Fibroblast of villous mesenchyme (primary cell): ENCODE data around the gene LBHD2. TPM values are rescaled to one million over a fixed set of nuclear protein-coding genes. Genes with fewer than 3 reads are reported as not detected.

ENCODE experiments used
- DNase-seq: peaks from one replicate; pipeline ENCODE4 v3.0.0-alpha.2; 2010; ENCODE audit warnings: low read depth
- H3K4me3 ChIP-seq: 2 replicates; pipeline ENCODE4 v1.5.1; 2011; ENCODE audit warnings: low read depth, mild to moderate bottlenecking, low read length
- total RNA-seq: library from RNA; depleted of rRNA; stranded (reverse); fragments of >200 nt; gene quantifications from 2 replicates; pipeline ENCODE4 v1.2.3, GENCODE V29; 2012
- TF ChIP-seq, protein P1 (sequence below): IDR thresholded peaks from 2 replicates; pipeline ENCODE4 v1.5.1; 2012; ENCODE audit warnings: low read depth, mild to moderate bottlenecking, low read length; ENCODE audit not compliant: insufficient read depth

Gene LBHD2
- total RNA-seq, 1 donor, result not detected

GRCh38 chr14:103126873-103127304 lies 42.9 kb downstream of the LBHD2 start:
- TF ChIP-seq, protein P1, sequence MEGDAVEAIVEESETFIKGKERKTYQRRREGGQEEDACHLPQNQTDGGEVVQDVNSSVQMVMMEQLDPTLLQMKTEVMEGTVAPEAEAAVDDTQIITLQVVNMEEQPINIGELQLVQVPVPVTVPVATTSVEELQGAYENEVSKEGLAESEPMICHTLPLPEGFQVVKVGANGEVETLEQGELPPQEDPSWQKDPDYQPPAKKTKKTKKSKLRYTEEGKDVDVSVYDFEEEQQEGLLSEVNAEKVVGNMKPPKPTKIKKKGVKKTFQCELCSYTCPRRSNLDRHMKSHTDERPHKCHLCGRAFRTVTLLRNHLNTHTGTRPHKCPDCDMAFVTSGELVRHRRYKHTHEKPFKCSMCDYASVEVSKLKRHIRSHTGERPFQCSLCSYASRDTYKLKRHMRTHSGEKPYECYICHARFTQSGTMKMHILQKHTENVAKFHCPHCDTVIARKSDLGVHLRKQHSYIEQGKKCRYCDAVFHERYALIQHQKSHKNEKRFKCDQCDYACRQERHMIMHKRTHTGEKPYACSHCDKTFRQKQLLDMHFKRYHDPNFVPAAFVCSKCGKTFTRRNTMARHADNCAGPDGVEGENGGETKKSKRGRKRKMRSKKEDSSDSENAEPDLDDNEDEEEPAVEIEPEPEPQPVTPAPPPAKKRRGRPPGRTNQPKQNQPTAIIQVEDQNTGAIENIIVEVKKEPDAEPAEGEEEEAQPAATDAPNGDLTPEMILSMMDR, result no peak
- no peak overlapping the region for H3K4me3 ChIP-seq
- DNase-seq, result no peak

DNA sequence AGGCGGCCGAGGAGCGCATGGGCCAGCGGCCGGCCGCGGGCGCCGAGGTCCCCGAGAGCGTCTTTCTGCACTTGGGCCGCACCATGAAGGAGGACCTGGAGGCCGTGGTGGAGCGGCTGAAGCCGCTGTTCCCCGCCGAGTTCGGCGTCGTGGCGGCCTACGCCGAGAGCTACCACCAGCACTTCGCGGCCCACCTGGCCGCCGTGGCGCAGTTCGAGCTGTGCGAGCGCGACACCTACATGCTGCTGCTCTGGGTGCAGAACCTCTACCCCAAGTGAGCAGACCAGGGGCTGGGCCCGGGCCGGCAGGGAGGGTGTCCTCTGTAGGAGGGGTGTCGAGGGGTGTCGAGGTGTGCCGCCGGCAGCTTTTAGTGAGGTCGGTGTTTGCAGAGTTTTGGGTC lies 43.3 kb downstream of the LBHD2 start:
- TF ChIP-seq, protein P1, result no peak
- H3K4me3 ChIP-seq, result no peak overlapping the region
- DNase-seq, result no peak

DNA sequence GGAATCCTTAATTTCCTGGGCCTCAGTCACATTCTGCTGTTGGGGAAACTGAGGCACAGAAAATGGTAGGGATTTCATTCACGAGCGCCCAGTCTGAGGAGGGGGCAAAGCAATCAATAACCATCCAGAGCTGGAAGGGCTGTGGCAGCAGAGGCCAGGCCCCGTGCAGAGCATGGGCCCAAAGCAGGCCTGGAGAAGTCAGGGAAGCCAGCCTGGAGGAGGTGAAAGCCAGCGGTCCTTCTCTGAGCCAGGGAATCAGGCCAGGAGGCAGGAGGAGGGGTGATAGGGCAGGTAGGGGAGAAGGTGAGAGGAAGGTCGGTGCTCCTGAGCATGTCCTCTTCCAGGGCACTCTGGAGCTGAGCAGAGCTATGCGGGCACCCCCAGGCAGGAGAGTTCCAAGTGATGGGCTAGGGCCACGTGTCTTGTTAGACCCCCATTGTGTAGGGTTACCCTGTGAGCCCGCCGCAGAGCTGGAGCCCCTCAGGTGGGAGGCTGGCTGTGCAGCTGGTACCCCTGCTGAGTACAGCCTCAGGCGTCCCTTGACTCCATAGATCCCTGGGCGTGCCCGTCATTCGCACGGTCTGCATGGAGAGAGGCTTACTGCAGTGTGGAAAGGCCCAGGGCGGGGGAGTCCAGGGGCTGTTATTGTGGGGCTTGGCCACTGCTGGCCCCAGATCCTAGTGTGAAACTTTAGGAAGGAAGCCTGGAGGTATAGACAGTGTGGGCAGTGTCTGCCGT lies 44.0 kb downstream of the LBHD2 start:
- no peak for DNase-seq
- H3K4me3 ChIP-seq, result no peak overlapping the region
- TF ChIP-seq, protein P1, result no peak

DNA sequence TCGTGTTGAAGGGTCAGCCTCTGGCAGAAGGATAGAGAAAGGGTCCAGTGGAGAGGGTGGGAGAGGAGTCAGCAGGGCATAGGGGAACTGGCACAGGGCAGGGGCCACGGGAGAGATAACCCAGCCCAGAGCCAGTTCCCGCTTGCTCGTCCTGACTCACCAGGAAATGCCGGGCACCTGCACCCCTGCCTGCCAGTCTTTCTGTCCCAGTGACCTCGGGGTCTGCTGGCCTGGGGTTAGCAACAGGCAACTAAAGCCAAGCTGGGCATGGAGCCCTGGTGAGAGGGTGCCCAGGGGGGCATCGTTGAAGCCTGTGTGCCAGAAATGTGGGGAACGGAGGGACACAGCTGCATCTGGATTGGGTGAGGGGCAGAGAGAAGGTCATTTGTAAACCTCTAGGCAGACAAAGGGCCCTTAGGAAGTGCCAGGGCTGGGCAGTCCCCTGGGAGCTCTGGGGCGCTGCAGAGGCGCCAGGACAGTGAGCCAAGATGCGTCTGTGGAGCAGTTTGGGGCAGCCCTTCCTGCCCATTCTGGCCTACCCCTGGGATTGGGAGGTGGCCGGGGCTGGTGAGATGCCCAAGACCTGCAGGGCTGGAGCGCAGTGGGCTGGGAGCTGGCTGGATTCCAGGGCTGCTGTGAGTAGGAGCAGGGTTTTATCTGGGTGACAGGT lies 44.8 kb downstream of the LBHD2 start:
- H3K4me3 ChIP-seq, result no peak overlapping the region
- DNase-seq, result no peak
- TF ChIP-seq, protein P1, result no peak

DNA sequence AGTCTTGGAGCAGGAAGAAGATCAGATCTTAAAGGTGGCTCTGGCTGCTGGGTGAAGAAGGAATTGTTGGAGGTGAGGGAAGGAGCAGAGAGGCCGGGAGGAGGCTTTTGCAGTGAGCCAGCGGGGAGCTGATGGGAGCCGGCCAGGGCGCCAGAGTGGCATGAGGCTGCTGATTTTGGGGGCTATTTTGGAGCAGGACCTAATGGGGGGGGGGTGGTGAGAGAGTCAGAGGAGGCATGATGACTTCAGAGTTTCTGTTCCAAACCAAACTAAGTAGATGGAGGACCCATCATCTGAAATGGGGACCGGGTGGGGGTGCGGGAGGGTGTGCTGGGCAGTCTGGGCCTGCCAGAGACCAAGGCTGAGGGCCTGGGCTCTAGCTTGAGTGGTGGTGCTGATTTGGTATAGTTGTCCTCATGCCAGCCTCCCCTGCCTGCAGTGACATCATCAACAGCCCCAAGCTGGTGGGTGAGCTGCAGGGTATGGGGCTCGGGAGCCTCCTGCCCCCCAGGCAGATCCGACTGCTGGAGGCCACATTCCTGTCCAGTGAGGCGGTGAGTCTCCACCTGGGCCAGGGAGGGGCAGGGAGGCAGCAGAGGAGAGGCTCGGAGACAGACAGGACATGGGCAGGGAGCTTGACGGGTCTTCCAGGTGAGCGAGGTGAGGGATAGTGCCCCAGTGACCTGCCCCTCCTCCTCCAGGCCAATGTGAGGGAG lies 45.4 kb downstream of the LBHD2 start:
- DNase-seq, result no peak
- TF ChIP-seq, protein P1, result no peak
- H3K4me3 ChIP-seq, result no peak overlapping the region

DNA sequence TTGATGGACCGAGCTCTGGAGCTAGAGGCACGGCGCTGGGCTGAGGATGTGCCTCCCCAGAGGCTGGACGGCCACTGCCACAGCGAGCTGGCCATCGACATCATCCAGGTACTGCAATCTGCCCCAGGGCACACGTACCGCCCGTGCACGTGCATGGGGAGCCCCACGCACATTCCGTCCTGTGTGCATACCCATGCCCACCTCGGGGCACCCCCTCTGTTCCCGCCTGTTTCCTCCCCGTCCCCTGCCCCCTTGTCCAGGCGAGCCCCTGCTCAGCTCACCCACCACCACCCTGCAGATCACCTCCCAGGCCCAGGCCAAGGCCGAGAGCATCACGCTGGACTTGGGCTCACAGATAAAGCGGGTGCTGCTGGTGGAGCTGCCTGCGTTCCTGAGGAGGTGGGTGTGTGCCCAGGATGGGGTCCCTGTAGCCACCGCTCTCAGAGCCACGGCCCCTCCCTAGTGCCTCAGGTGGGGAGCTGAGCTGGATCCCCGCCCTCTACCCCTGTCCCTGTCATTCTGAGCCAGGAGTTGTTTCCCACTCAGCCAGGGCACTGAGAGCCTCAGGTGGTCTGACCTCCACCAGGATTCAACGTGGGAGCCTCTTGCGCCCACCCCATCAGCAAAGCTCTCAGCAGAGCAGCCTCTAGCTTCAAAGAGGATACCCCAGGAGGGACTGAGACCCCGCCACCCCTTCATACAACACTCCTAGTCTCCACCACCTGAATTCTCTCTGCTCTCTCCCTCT lies 46.2 kb downstream of the LBHD2 start:
- TF ChIP-seq, protein P1, result no peak
- DNase-seq, result no peak
- H3K4me3 ChIP-seq, result no peak overlapping the region
